RWPE1 (cell line): Measurements from ENCODE around the gene GLCCI1.
"Not testable (repeated sequence)": the region's sequence is repeated elsewhere in the genome, so short reads cannot be mapped to it uniquely, and the experiment has no call there.

Experiments
- CTCF ChIA-PET: fragments of 350-600 bp; sonication (Branson Sonifier 250); formaldehyde crosslinking; extraction: SDS; loops from one replicate; lab custom pipeline; 2021; lab: Yijun Ruan, JAX
- POLR2A ChIA-PET: fragments of 400-600 bp; formaldehyde crosslinking; extraction: SDS; loops from one replicate; lab custom pipeline; 2020; ENCODE audit warnings: antibody characterized with exemption; ENCODE audit not compliant: low non-redundant PET; lab: Yijun Ruan, JAX
- DNase-seq: peaks from one replicate; pipeline ENCODE4 v3.0.0; 2012; ENCODE audit warnings: low spot score
- H3K27ac ChIP-seq: fragments of 450-650 bp; 2 replicates; pipeline ENCODE4 v1.5.1; 2017
- CTCF ChIP-seq: fragments of 450-650 bp; conservative IDR thresholded peaks from 2 replicates; pipeline ENCODE4 v1.5.1; 2017; ENCODE audit warnings: low read depth, mild to moderate bottlenecking

GLCCI1 gene

DNA sequence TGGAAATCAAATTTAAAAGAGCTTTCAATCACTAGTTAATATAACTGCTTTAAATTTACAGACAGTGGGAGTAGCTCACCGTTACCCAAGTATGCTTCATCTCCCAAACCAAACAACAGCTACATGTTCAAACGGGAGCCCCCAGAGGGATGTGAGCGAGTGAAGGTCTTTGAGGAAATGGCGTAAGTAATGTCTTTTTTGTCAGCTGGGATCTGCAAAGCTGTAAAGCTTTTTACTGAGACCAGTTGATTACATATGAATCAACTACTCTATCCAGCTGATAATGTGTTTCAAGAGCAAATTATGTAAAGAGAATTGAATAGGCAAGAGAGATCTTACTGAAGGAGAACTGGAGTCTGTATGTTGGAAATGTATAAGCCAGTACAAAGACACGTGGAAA is 116.2 kb downstream of the GLCCI1 start:
- no peak for DNase-seq
- ChIA-PET CTCF (interaction anchor here (0.6 kb wide), 1 partner anchor 21 kb away, joined by 3 read pairs; no protein-coding TSS in a partner anchor), POLR2A (no interaction called here)
- TF ChIP-seq CTCF = no peak
- H3K27ac ChIP-seq = no peak overlapping the region

GRCh38 chr7:8085420-8085819 is 116.8 kb downstream of the GLCCI1 start:
- POLR2A ChIA-PET = no interaction called here
- no peak overlapping the region for H3K27ac ChIP-seq
- TF ChIP-seq CTCF = no peak
- DNase-seq = no peak
- CTCF ChIA-PET = interaction anchor here (0.6 kb wide), 1 partner anchor 21 kb away, joined by 3 read pairs; no protein-coding TSS in a partner anchor

- ChIA-PET POLR2A (no interaction called here), CTCF (no interaction called here)
- TF ChIP-seq CTCF = no peak
- no peak for DNase-seq
- no peak overlapping the region for H3K27ac ChIP-seq
Observed at GRCh38 chr7:8086239-8086638, 117.6 kb downstream of the GLCCI1 start.

GRCh38 chr7:8089036-8089780 is 120.6 kb downstream of the GLCCI1 start:
- no peak for TF ChIP-seq CTCF
- CTCF ChIA-PET = no interaction called here
- DNase-seq = no peak
- H3K27ac ChIP-seq = no peak overlapping the region
- POLR2A ChIA-PET = no interaction called here

DNA sequence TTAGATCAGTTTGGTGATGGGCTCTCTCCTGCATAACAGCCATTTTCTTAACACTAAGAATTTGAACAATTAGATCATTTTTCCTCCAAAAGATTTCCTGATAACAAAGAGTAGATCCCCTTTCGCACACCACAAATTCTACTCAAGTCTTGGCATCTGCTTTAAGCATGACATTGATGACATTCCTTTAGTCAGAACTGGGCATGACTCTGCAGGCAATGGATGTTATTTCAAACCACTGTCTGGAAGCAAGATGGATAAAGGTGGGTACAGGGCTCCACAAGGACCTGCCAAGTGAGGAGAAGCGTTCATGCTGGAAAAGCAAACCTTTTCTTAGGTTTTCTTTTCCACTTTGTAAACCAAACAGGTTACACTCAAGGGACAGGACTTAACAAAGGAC is 123.5 kb downstream of the GLCCI1 start:
- peak; percentile 15 for DNase-seq
- CTCF ChIA-PET = interaction anchor here (0.6 to 0.7 kb wide), 2 partner anchors 17 to 63 kb away, joined by 3 to 4 read pairs; no protein-coding TSS in a partner anchor
- H3K27ac ChIP-seq = no peak overlapping the region
- no peak for TF ChIP-seq CTCF
- POLR2A ChIA-PET = interaction anchor here (0.6 kb wide), 1 partner anchor 9 kb away, joined by 3 read pairs; no protein-coding TSS in a partner anchor

DNA sequence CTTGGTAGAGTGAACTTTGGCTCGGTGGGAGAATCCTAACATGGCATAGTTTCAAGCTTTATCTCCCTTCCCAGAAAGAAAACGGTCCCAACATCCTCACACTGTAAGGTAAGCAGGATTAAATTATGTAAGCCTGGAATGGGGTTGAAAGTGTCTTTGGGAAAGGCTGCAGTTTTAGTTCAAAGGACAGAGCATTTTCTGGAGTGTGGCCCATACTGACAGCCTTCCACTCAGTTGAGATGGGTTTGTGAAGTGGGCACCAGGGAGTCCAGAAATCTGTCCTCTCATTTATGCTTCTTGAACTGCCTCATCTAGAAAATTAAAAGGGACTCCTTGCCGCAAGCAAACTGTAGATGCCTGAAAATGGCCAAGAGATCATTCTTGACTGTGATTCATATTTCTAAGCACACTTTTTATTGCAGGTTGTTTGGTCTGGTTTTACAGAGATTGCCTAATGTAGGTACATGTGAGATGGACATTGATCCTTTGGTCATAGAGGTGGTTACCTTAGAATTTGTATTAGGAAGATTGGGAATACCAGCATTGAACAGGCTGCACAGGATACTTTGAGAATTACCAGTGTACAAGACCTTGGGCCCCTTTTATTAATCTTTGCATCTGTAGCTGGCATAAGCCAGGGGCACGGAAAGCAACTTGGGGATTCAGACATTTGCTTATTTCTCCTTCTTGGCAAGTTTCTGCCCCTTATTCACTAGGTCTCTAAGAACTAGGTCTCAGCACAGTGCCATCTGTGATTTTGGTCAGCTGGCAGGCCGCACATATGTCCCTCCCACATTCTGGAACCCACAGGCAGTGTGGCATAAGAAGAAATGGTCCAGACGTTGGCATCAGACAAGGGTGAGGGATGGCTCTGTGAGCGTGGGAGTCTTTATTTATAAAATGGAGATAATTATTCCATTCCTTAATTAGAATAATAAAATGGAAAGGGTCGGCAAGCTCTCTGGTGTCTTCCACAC is 125.9 kb downstream of the GLCCI1 start:
- TF ChIP-seq CTCF = no peak
- POLR2A ChIA-PET = no interaction called here
- DNase-seq = no peak
- no peak overlapping the region for H3K27ac ChIP-seq
- CTCF ChIA-PET = interaction anchor here (0.5 to 0.6 kb wide), 2 partner anchors 14 to 1879 kb away, joined by 3 to 8 read pairs; no protein-coding TSS in a partner anchor

DNA sequence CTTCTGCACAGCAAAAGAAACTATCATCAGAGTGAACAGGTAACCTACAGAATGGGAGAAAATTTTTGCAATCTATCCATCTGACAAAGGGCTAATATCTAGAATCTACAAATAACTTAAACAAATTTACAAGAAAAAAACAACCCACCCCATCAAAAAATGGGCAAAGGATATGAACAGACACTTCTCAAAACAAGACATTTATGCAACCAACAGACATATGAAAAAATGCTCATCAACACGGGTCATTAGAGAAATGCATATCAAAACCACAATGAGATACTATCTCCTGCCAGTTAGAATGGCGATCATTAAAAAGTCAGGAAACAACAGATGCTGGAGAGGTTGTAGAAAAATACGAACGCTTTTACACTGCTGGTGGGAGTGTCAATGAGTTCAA is 132.7 kb downstream of the GLCCI1 start:
- H3K27ac ChIP-seq, CTCF ChIA-PET, POLR2A ChIA-PET, DNase-seq: not testable (repeated sequence)
